NCI-H526 (cell line): ENCODE results near the gene STX18.
"Not testable (repeated sequence)": the region's sequence is repeated elsewhere in the genome, so short reads cannot be mapped to it uniquely, and the experiment has no call there.

Experiments used
- DNase-seq, 2 experiments: peaks; one replicate each; lab custom pipeline; 2025; lab: John Stamatoyannopoulos, UW

Gene STX18

GRCh38 chr4:4480205-4480604 is 61.6 kb downstream of the STX18 start:
- DNase-seq = peak in 1 of 2 experiments; percentile 32

DNA sequence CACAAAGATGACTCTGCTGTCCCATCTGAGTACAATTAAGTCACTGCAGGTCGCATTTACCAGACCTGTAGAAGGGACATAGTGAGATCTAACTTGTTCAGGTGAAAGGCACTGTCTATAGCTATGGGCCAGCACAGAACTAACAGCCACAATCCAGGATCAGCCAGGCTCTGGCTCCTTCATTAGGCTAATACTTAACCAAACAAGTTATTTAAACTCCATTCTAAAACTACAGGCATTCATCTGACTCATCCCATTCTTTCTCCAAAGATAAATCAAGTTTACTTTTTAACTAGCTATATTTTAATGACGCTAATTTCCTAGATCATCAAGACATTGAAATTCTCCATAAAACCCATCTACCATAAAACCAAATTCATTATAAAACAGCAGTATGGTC is 62.5 kb downstream of the STX18 start:
- no peak for DNase-seq

DNA sequence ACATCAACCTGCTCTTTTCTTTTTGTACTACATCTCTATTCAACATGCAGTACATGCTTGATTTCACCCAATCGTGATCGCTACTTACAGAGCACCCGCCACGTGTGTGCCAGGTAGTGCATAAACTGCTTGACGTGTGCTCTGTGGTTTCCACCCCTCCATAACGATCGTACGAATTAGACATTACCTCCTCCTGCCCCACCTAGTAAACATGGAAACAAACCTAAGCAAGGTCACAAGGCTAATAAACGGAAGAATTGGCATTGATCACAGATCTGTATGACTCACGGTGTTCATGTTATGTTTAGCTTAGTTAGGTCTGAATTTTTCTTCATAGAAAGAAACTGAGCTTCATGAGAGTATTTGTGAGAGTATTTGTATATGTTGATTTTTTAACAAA is 64.1 kb downstream of the STX18 start:
- peak; percentile 11 to 28 for DNase-seq

DNA sequence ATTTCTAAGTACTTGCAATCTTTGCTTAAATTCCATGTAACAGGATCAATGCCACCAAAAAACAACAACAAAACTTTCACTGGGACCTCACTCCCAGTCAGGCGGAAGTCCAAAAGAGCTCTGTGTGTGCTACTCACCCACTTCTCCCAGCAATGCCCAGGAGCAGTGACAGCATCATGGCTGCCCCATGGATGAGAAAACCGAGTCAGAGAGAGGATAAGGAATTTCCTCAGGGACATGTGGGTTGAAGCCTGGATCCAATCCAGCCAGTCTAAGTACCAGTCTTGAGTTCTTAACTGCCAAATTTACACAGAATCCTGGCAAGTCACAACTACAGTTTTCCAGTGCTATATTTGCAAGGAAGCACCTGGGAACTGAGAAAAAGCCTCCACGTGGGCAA is 64.5 kb downstream of the STX18 start:
- DNase-seq = no peak

GRCh38 chr4:4474476-4474875 is 67.4 kb downstream of the STX18 start:
- DNase-seq = no peak

DNA sequence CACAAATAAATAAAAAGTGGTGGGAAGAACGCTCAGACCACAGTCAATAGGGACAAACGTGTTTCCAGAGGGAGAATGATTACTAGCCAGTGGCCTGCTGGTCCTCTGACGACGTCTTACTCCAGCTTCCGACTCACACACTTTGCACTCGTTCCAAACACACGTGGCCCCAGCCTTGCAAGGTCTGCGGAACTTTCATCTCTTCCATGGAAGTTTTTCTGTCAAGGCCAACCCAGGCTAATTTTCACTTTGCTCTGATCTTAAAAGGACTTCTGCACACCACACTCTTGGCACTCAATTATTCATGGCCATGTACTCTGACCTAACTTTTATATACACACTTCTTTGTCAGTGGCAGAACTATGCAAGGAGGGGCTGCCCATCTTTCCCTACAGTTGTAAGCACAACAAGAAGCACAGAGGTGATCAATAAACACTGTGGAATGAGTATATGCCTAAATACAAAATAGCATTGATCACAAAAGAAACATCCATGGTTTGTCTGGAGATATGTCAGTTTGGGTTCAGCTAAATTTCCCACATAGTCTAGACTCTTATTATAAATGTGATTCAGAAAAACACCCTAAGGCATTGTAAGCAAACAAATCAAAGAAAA is 69.4 kb downstream of the STX18 start:
- no peak for DNase-seq

- no peak for DNase-seq
Measured at GRCh38 chr4:4471195-4471594, 70.7 kb downstream of the STX18 start.

GRCh38 chr4:4470208-4470607 is 71.6 kb downstream of the STX18 start:
- DNase-seq = no peak

DNA sequence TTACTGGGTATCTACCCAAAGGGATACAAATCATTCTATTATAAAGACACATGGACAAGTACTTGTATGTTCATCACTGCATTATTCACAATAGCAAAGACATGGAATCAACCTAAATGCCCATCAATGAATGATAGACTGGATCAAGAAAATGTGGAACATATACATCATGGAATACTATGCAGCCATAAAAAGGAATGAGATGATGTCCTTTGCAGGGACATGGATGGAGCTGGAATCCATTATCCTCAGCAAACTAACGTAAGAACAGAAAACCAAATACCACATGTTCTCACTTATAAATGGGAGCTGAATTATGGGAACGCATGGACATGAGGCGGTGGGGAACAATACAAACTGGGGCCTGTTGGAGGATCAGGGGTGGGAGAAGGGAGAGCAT is 76.6 kb downstream of the STX18 start:
- DNase-seq = not testable (repeated sequence)

DNA sequence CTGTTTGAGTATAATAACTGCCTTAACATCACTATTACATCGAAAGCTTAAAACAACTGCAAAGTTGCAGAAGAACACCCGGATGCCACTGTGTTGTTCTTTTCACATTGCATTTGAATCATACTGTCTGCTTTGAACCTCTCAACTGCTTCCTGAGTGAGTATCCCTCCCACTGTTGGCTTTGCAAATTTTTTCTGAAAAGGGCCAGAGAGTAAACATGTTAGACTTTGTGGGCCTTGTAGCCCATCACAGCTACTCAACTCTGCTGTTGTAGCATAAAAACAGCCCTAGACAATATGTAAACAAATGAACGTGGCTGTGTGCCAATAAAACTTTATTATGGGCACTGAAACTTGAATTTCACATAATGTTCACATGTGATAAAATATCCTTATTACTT is 78.9 kb downstream of the STX18 start:
- DNase-seq = peak; percentile 74 to 77

- DNase-seq = peak; percentile 64 to 73
Measured at GRCh38 chr4:4461850-4462249, 80.0 kb downstream of the STX18 start.

GRCh38 chr4:4461178-4461577 is 80.7 kb downstream of the STX18 start:
- DNase-seq = no peak

GRCh38 chr4:4460759-4461158 is 81.1 kb downstream of the STX18 start:
- no peak for DNase-seq

DNA sequence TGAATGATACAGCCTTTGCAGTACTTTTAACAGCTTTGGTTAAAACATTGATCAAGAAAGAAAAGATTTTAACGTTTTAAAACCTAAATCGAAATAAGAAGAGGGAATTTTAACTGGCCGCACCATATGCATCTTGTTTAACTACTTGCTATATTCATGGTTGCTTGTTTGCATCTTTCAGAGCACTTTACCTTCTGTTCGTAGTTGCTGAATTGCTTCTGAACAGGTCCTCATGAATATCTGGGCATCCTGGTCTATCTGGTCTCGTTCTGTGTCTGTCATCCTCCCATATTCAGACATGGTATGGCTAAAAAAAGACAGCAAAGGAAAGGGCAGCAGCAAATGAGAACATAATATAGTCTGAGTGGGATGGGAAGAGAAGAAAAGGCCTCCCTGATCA is 82.7 kb downstream of the STX18 start:
- DNase-seq = no peak

DNA sequence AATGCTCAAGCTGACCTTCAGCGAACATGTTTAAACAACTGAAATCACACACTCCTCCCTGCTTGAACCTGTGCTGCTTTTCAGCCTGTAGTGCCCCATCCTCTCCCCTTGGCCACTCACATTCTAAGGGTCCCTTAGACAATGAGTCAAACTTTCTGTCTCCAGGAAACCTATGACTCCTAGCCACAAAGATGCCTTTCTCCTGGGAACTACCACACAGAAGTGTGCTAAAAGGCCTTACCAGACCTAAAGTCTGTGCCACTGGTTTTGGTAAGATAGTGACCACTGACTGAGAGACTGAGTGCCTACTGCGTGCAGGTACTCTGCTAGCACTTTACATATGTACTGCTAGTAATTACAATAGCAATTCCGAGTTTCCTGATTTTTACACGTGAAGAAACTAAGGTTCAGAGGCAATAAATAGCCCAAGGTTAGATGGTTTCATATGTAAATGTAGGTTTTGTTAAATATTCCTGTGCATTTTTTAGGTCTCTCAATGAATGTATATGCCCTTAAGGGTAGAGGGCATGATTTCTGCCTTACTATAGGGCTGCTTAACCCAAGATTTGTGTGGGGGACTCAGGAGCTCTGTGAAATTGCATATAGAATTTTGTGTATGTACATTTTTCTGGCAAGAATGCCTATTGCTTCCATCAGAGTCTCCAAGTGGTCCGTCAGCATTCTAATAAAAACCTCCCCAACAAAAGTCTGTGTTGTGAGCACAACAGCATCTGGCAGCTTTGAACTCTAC is 83.9 kb downstream of the STX18 start:
- DNase-seq = no peak

DNA sequence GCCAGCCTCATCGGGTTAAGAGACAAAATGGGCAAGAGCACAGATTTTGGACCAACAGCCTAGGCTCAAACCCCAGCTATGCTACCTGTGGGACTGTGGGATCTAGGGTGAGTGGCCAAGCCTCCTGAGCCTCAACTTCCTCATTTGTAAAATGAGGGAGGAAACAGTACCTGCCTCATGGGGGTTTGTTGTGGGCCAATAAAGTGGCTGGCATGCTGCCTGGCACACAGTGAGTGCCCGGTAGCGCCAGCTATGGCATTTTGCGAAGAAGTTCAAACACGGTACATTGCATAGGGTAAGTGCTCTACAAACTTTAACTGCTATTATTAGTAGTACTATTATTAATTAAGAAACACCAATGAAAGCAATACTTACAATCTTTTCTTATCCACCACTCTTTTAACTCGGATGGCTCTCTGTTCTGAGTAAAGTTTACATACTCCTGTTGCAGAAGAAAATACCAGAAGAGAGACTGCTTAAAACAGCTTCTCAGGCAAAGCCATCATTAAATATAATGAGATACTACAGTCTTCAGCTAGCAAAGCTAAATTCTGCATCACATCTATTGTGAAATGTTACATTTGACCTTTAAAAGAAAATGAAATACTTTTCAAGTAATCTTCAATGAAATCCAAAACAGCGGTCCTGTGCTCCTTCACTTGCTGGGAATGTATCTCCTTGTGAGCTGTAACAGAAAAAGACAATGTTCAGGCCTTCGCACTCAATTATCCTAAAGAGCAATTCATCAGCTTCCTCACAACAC is 84.9 kb downstream of the STX18 start:
- DNase-seq = no peak

- no peak for DNase-seq
Measured at GRCh38 chr4:4456351-4456750, 85.5 kb downstream of the STX18 start.

DNA sequence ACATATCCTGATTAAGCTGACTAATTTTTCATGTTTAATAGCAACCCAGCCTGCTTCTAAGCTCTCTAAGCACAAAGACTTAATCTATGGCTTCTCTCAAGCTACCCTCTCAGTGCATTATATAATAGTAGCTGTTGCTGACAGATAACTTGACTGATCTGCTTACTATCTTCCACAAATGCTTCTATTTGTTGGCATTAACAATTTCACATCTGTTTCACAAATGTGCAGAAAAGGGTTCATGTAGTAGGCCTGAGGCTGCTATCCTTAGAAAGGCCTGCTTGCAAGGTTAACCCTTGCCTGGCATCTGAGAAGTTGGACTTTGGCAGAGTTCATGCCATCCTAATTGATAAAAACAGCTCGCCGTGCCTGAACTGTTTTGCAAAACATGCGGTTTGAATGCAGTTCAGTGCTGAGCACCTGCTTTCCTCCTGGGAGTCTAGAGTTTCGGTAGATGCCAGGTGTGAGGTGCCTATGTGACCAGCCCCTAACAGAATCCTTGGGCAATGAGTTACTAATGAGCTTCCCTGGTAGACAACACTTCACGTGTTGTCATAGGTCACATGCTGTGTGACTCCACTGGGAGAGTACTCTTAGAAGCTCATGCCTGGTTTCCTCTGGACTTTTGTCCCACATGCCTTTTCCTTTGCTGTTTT is 86.5 kb downstream of the STX18 start:
- DNase-seq = peak; percentile 96

GRCh38 chr4:4446434-4446833 is 95.4 kb downstream of the STX18 start:
- no peak for DNase-seq

DNA sequence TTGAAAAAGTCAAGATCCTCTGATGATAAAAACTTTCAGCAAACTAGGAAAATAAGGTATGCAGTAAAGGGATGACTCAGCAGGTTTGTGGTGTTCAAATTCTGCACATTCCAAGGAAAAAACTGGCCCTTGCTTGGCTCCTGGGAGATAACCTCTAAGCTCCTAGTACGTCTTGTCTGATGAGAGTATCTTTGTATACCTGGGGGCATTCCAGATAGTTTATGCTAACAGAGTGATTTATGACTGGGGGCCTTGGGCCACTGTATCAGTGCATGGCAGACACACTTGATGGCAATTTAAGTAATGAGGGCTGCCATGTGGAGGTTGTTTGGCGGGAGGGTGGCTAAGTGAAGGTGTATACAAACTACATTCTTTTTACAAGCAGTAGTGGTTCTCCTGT is 98.0 kb downstream of the STX18 start:
- no peak for DNase-seq

DNA sequence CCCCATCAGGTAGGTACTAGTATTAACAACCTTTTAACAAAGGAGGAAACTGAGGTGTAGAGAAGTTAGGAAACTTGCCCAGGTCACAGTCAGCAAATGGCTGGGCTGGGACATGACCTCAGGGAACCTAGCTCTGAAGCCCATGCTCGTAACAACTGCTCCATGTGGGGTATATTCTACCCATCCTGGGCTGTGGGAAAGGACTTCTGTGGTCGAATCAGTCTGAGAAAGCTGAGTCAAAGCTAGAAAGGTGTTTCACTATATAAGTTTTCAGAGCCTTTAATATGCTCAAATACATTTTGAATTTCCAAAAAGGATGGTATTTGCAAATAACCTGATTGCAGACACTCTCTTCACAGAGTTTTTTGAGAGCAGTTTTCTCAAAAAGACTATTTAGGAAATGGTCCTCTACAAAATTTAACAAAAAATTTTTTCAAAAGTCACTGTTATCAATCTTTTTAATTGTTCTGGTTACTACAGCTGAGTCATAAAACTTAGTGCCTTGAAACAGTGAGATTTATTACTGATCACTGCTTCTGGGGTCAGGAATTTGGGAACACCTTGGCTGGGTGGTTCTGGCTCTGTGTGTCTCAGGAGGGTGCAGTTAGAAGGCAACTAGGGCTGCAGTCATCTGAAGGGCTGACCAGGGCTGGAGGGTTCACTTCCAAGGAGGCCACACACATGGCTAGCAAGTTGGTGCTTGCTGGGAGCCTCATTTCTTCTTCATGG is 101.4 kb downstream of the STX18 start:
- no peak for DNase-seq

GRCh38 chr4:4439782-4440181 is 102.1 kb downstream of the STX18 start:
- no peak for DNase-seq
